ENCODE data around the gene ARHGEF39. TPM values are rescaled to one million over a fixed set of nuclear protein-coding genes. Genes with fewer than 3 reads are reported as not detected.
A peak's percentile ranks its signal among the peaks of the same experiment; 100 is the strongest.

The ARHGEF39 gene
- polyA plus RNA-seq, 3 donors, result 0.13 to 0.53 (median 0.42) TPM

DNA sequence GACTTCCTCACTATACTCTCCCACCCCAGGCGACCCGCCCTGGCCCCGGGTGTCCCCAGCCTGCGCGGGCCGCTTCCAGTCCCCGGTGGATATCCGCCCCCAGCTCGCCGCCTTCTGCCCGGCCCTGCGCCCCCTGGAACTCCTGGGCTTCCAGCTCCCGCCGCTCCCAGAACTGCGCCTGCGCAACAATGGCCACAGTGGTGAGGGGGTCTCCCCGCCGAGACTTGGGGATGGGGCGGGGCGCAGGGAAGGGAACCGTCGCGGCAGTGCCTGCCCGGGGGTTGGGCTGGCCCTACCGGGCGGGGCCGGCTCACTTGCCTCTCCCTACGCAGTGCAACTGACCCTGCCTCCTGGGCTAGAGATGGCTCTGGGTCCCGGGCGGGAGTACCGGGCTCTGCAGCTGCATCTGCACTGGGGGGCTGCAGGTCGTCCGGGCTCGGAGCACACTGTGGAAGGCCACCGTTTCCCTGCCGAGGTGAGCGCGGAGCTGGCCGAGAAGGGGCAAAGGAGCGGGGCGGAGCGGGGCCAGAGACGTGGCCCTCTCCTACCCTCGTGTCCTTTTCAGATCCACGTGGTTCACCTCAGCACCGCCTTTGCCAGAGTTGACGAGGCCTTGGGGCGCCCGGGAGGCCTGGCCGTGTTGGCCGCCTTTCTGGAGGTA is 10.9 kb upstream of the ARHGEF39 start:
- Histone ChIP-seq H3K4me1 (ENCODE audit: control insufficient read depth in 1 of 2, insufficient read depth in 2 of 2, low read length in 2 of 2) (peaks cover 12 to 13% of the 10 kb centered on the region in 2 donors), H3K27me3 (ENCODE audit: control insufficient read depth in 2 of 2, insufficient read depth in 2 of 2, low read length in 2 of 2) (peaks cover 7 to 27% of the 10 kb centered on the region in 2 donors), H3K27ac (ENCODE audit: low read depth in 1 of 2, low read length in 2 of 2) (no peak overlapping the region), H3K4me2 (replicated peaks; ENCODE audit: extremely low read depth, low read length, poor library complexity, severe bottlenecking) (peak overlapping the region; percentile 77), H2AFZ (ENCODE audit: insufficient read depth, low read depth, low read length, poor library complexity, severe bottlenecking) (peak overlapping the region; percentile 83), H3K4me3 (replicated peaks in 1 of 3; ENCODE audit: low read depth in 2 of 3, low read length in 3 of 3) (peak overlapping the region; percentile 28 to 71 (median 42)), H3K36me3 (replicated peaks in 1 of 2; ENCODE audit: control insufficient read depth in 1 of 2, insufficient read depth in 2 of 2, low read length in 2 of 2) (no peaks in the 10 kb centered on the region), H3K9me3 (replicated peaks in 1 of 2; ENCODE audit: control insufficient read depth in 1 of 2, insufficient read depth in 1 of 2, low read length in 2 of 2) (no peaks in the 10 kb centered on the region), H3K9ac (ENCODE audit: insufficient read depth, low read length, poor library complexity, severe bottlenecking) (peak overlapping the region; percentile 41), H4K20me1 (ENCODE audit: insufficient read depth, low read length) (no peaks in the 10 kb centered on the region), H3K79me2 (ENCODE audit: insufficient read depth, low read length) (no peaks in the 10 kb centered on the region)
- 10% methylated on average over 51 of the region's 51 CpGs for WGBS (ENCODE audit: insufficient coverage)
- Mint-ChIP-seq H3K36me3 (peaks cover 0 to 5% of the 10 kb centered on the region in 2 donors), H3K4me1 (peaks cover 10% of the 10 kb centered on the region), H3K27me3 (ENCODE audit: low read depth in 3 of 3) (peaks cover 24 to 39% (median 31%) of the 10 kb centered on the region in 3 donors), H3K27ac (no peak overlapping the region), H3K4me3 (peak overlapping the region; percentile 69 to 87), H3K9me3 (peaks cover 0 to 5% (median 2%) of the 10 kb centered on the region in 7 donors)
- TF ChIP-seq, protein P1, sequence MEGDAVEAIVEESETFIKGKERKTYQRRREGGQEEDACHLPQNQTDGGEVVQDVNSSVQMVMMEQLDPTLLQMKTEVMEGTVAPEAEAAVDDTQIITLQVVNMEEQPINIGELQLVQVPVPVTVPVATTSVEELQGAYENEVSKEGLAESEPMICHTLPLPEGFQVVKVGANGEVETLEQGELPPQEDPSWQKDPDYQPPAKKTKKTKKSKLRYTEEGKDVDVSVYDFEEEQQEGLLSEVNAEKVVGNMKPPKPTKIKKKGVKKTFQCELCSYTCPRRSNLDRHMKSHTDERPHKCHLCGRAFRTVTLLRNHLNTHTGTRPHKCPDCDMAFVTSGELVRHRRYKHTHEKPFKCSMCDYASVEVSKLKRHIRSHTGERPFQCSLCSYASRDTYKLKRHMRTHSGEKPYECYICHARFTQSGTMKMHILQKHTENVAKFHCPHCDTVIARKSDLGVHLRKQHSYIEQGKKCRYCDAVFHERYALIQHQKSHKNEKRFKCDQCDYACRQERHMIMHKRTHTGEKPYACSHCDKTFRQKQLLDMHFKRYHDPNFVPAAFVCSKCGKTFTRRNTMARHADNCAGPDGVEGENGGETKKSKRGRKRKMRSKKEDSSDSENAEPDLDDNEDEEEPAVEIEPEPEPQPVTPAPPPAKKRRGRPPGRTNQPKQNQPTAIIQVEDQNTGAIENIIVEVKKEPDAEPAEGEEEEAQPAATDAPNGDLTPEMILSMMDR (IDR thresholded peaks at IDR 0.05), result no peak
- DNase-seq, result peak in 1 of 3 donors; percentile 32
- intact Hi-C loops (cut with micrococcal nuclease), result no loop called here

DNA sequence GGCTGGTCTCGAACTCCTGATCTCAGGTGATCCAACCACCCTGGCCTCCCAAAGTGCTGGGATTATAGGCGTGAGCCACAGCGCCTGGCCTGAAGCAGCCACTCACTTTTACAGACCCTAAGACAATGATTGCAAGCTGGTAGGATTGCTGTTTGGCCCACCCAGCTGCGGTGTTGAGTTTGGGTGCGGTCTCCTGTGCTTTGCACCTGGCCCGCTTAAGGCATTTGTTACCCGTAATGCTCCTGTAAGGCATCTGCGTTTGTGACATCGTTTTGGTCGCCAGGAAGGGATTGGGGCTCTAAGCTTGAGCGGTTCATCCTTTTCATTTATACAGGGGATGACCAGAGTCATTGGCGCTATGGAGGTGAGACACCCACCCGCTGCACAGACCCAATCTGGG is 10.2 kb upstream of the ARHGEF39 start:
- no peak overlapping the region for H3K27ac Mint-ChIP-seq
- Histone ChIP-seq H2AFZ (ENCODE audit: insufficient read depth, low read depth, low read length, poor library complexity, severe bottlenecking) (peak overlapping the region; percentile 83), H3K27ac (ENCODE audit: low read depth in 1 of 2, low read length in 2 of 2) (no peak overlapping the region), H3K4me3 (replicated peaks in 1 of 3; ENCODE audit: low read depth in 2 of 3, low read length in 3 of 3) (peak overlapping the region in 1 of 3 experiments; percentile 71), H3K4me2 (replicated peaks; ENCODE audit: extremely low read depth, low read length, poor library complexity, severe bottlenecking) (peak overlapping the region; percentile 77), H3K9ac (ENCODE audit: insufficient read depth, low read length, poor library complexity, severe bottlenecking) (no peak overlapping the region), H3K4me1 (ENCODE audit: control insufficient read depth in 1 of 2, insufficient read depth in 2 of 2, low read length in 2 of 2) (peaks cover 12 to 13% of the 10 kb centered on the region in 2 donors), H3K9me3 (replicated peaks in 1 of 2; ENCODE audit: control insufficient read depth in 1 of 2, insufficient read depth in 1 of 2, low read length in 2 of 2) (no peaks in the 10 kb centered on the region), H3K79me2 (ENCODE audit: insufficient read depth, low read length) (no peaks in the 10 kb centered on the region), H3K36me3 (replicated peaks in 1 of 2; ENCODE audit: control insufficient read depth in 1 of 2, insufficient read depth in 2 of 2, low read length in 2 of 2) (no peaks in the 10 kb centered on the region), H4K20me1 (ENCODE audit: insufficient read depth, low read length) (no peaks in the 10 kb centered on the region), H3K27me3 (ENCODE audit: control insufficient read depth in 2 of 2, insufficient read depth in 2 of 2, low read length in 2 of 2) (peaks cover 7 to 27% of the 10 kb centered on the region in 2 donors)
- H3K27me3 Mint-ChIP-seq (ENCODE audit: low read depth in 3 of 3), result peaks cover 24 to 39% (median 31%) of the 10 kb centered on the region in 3 donors
- peak overlapping the region; percentile 69 to 87 for H3K4me3 Mint-ChIP-seq
- H3K36me3 Mint-ChIP-seq, result peaks cover 0 to 5% of the 10 kb centered on the region in 2 donors
- TF ChIP-seq, protein P1 (IDR thresholded peaks at IDR 0.05), result no peak
- peaks cover 10% of the 10 kb centered on the region for H3K4me1 Mint-ChIP-seq
- H3K9me3 Mint-ChIP-seq, result peaks cover 0 to 5% (median 2%) of the 10 kb centered on the region in 7 donors
- 53% methylated on average over 10 of the region's 13 CpGs for WGBS (ENCODE audit: insufficient coverage)
- intact Hi-C loops (cut with micrococcal nuclease), result no loop called here
- no peak for DNase-seq
